SK-N-SH (cell line): ENCODE data around the gene TLR2. TPM values are rescaled to one million over a fixed set of nuclear protein-coding genes. Genes with fewer than 3 reads are reported as not detected.

ENCODE experiments used
- CTCF ChIA-PET: fragments of 300-600, 350-600 bp; formaldehyde crosslinking; extraction: SDS; loops from one replicate; lab custom pipeline; 2021; lab: Yijun Ruan, JAX
- POLR2A ChIA-PET: fragments of 350-600 bp; sonication (Branson Sonifier 250); formaldehyde crosslinking; extraction: SDS; loops from one replicate; lab custom pipeline; 2020; ENCODE audit warnings: antibody characterized with exemption, inconsistent platforms; lab: Yijun Ruan, JAX
- DNase-seq: peaks from one replicate; pipeline ENCODE4 v3.0.0; 2012
- H2AFZ ChIP-seq: fragments of 200-600 bp; sonication (generic); 2 replicates; pipeline ENCODE4 v1.8.1; 2016; ENCODE audit warnings: antibody characterized with exemption, mild to moderate bottlenecking, low read depth
- H3F3A ChIP-seq: fragments of 200-600 bp; sonication (generic); replicated peaks from 2 replicates; pipeline ENCODE3; 2016; ENCODE audit warnings: antibody characterized with exemption, mild to moderate bottlenecking; ENCODE audit not compliant: insufficient read depth
- H3K27ac ChIP-seq, 2 experiments: fragments of 200-500 bp in 1 of 2; fragments of 200-600 bp in 1 of 2; sonication (Bioruptor generic) in 1 of 2; sonication (generic), shearing (Covaris generic) in 1 of 2; 2 replicates each; pipeline versions ENCODE4 v1.5.1 to v1.6.1; 2014 to 2016; ENCODE audit warnings: low read depth in 2 of 2, inconsistent platforms in 1 of 2, low read length in 1 of 2, mild to moderate bottlenecking in 1 of 2, mixed read lengths in 1 of 2
- H3K27me3 ChIP-seq: fragments of 200-600 bp; sonication (generic), shearing (Covaris generic); 2 replicates; pipeline ENCODE4 v1.6.1; 2016; ENCODE audit warnings: mixed run types; ENCODE audit not compliant: insufficient read depth
- H3K36me3 ChIP-seq, 2 experiments: fragments of 200-500 bp in 1 of 2; fragments of 200-600 bp in 1 of 2; sonication (Bioruptor generic) in 1 of 2; sonication (generic) in 1 of 2; replicated peaks in 1 of 2; 2 replicates each; pipeline versions ENCODE3 to v1.5.1; 2014 to 2016; ENCODE audit warnings: low read length in 1 of 2, mild to moderate bottlenecking in 1 of 2; ENCODE audit not compliant: insufficient read depth in 2 of 2, control insufficient read depth in 1 of 2
- H3K4me1 ChIP-seq, 2 experiments: fragments of 200-500 bp in 1 of 2; fragments of 200-600 bp in 1 of 2; sonication (Bioruptor generic) in 1 of 2; sonication (generic), shearing (Covaris generic) in 1 of 2; 2 replicates each; pipeline versions ENCODE4 v1.5.1 to v1.6.1; 2014 to 2016; ENCODE audit warnings: low read depth in 1 of 2, low read length in 1 of 2, mixed run types in 1 of 2; ENCODE audit not compliant: insufficient read depth in 2 of 2, control insufficient read depth in 1 of 2
- H3K4me2 ChIP-seq: fragments of 200-600 bp; sonication (generic), shearing (Covaris generic); 2 replicates; pipeline ENCODE4 v1.6.1; 2017; ENCODE audit warnings: mixed run types
- H3K4me3 ChIP-seq, 2 experiments: fragments of 200-500 bp in 1 of 2; fragments of 200-600 bp in 1 of 2; sonication (Bioruptor generic) in 1 of 2; sonication (generic), shearing (Covaris generic) in 1 of 2; 2 replicates each; pipeline versions ENCODE4 v1.5.1 to v1.8.1; 2014 to 2016; ENCODE audit warnings: low read depth in 2 of 2, inconsistent platforms in 1 of 2, low read length in 1 of 2, mild to moderate bottlenecking in 1 of 2, mixed read lengths in 1 of 2, moderate library complexity in 1 of 2
- H3K79me2 ChIP-seq: fragments of 200-600 bp; sonication (generic); 2 replicates; pipeline ENCODE4 v1.8.1; 2017; ENCODE audit warnings: mild to moderate bottlenecking; ENCODE audit not compliant: insufficient read depth
- H3K9ac ChIP-seq: fragments of 200-600 bp; sonication (generic); 2 replicates; pipeline ENCODE4 v1.6.1; 2017; ENCODE audit warnings: mixed run types
- H3K9me2 ChIP-seq: fragments of 200-600 bp; sonication (generic); 2 replicates; pipeline ENCODE4 v1.6.1; 2017; ENCODE audit warnings: mixed run types
- H3K9me3 ChIP-seq: fragments of 200-600 bp; sonication (generic); 2 replicates; pipeline ENCODE4 v1.6.1; 2017; ENCODE audit warnings: mixed run types, mild to moderate bottlenecking, moderate library complexity
- H4K20me1 ChIP-seq: fragments of 200-600 bp; sonication (generic); 2 replicates; pipeline ENCODE4 v1.6.1; 2017; ENCODE audit warnings: mild to moderate bottlenecking, mixed run types; ENCODE audit not compliant: insufficient read depth
- CHD2 ChIP-seq: fragments of 150-350 bp; IDR thresholded peaks from 2 replicates; pipeline ENCODE4 v1.6.1; 2018; ENCODE audit warnings: low read length; ENCODE audit not compliant: partially characterized antibody
- ELF1 ChIP-seq: IDR thresholded peaks from 2 replicates; pipeline ENCODE4 v1.4.0; 2012
- EZH2phosphoT487 ChIP-seq: fragments of 200-600 bp; sonication (generic); IDR thresholded peaks from 2 replicates; pipeline ENCODE4 v1.6.1; 2017; ENCODE audit warnings: low read depth, mixed run types, mild to moderate bottlenecking, antibody characterized with exemption, moderate library complexity, borderline replicate concordance
- FOSL2 ChIP-seq: IDR thresholded peaks from 2 replicates; pipeline ENCODE4 v1.4.0; 2012; ENCODE audit warnings: low read depth, mild to moderate bottlenecking, moderate library complexity, borderline replicate concordance
- FOXJ3 ChIP-seq: sonication (generic); formaldehyde crosslinking; IDR thresholded peaks from 2 replicates; pipeline ENCODE4 v1.5.1; 2020; ENCODE audit warnings: mild to moderate bottlenecking, missing genetic modification reagents
- FOXM1 ChIP-seq: IDR thresholded peaks from 2 replicates; pipeline ENCODE4 v1.4.0; 2012; ENCODE audit warnings: low read depth, mild to moderate bottlenecking
- JUND ChIP-seq: IDR thresholded peaks from 2 replicates; pipeline ENCODE4 v1.4.0; 2012
- NFIC ChIP-seq: IDR thresholded peaks from 2 replicates; pipeline ENCODE4 v1.4.0; 2012; ENCODE audit warnings: borderline replicate concordance
- NRF1 ChIP-seq: IDR thresholded peaks from 2 replicates; pipeline ENCODE4 v1.6.1; 2012; ENCODE audit warnings: low read depth, mild to moderate bottlenecking, low read length
- POLR2AphosphoS5 ChIP-seq: IDR thresholded peaks from 2 replicates; pipeline ENCODE4 v1.6.1; 2012; ENCODE audit warnings: low read depth, low read length
- RAD21 ChIP-seq: IDR thresholded peaks from 2 replicates; pipeline ENCODE4 v1.6.1; 2012; ENCODE audit warnings: mild to moderate bottlenecking, low read length
- RXRA ChIP-seq: IDR thresholded peaks from 2 replicates; pipeline ENCODE4 v1.4.0; 2012; ENCODE audit warnings: low read depth, mild to moderate bottlenecking, borderline replicate concordance
- SIN3A ChIP-seq: IDR thresholded peaks from 2 replicates; pipeline ENCODE4 v1.6.1; 2012; ENCODE audit warnings: low read depth, mild to moderate bottlenecking, low read length, moderate library complexity, borderline replicate concordance
- TAF1 ChIP-seq: IDR thresholded peaks from 2 replicates; pipeline ENCODE4 v1.6.1; 2012; ENCODE audit warnings: low read depth, mild to moderate bottlenecking, low read length, moderate library complexity, borderline replicate concordance
- TCF12 ChIP-seq: IDR thresholded peaks from 2 replicates; pipeline ENCODE4 v1.4.0; 2012
- YY1 ChIP-seq: IDR thresholded peaks from 2 replicates; pipeline ENCODE4 v1.4.0; 2012; ENCODE audit warnings: low read depth, mild to moderate bottlenecking
- WGBS: methylation state at CpG from one replicate; pipeline ENCODE4 v1.1.6; 2017; ENCODE audit warnings: low lambda C conversion rate; 5-methylcytosine and 5-hydroxymethylcytosine counted together
- polyA plus RNA-seq, 3 experiments: library from polyadenylated mRNA; depleted of rRNA; stranded (reverse); fragments of >200 nt; gene quantifications; 2 replicates each; pipeline ENCODE4 v1.2.3, GENCODE V29; 2012
- TF ChIP-seq, protein P1 (sequence below): IDR thresholded peaks from 2 replicates; pipeline ENCODE4 v1.4.0; 2012; ENCODE audit warnings: low read depth, borderline replicate concordance
- TF ChIP-seq, protein P2 (sequence below): IDR thresholded peaks from 2 replicates; pipeline ENCODE4 v1.4.0; 2012; ENCODE audit warnings: low read depth, borderline replicate concordance
- TF ChIP-seq, protein P3 (sequence below): IDR thresholded peaks from 2 replicates; pipeline ENCODE4; 2012
- TF ChIP-seq, protein P4 (sequence below): IDR thresholded peaks from 2 replicates; pipeline ENCODE4 v1.6.1; 2012; ENCODE audit warnings: mild to moderate bottlenecking, low read depth, low read length, moderate library complexity
- TF ChIP-seq, protein P5 (sequence below): IDR thresholded peaks from 2 replicates; pipeline ENCODE4 v1.4.0; 2012; ENCODE audit warnings: low read depth

TLR2 gene
- polyA plus RNA-seq, 1 of the 3 experiments (the other 2 are of a cell fraction): 0.18 TPM

DNA sequence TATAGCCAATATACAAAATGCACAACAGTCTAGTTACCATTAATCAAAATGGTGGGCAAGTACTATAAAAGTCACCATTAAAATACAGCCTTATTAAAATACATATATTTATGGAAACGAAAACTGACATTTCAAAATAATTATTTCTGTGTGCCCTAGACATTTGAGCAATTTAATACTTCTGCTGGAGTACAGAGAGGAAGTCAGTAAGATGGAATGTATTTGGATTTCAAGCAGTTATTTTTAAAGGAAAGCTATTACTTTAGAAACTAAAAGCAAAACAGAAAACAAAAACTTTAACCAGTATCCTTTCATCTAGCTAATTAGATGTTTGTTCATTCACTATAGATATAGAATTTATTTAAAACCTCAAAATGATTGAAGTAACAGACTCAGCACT is 37.8 kb upstream of the TLR2 start:
- Histone ChIP-seq H3K79me2 (no peaks in the 10 kb centered on the region), H3F3A (no peaks in the 10 kb centered on the region), H2AFZ (no peak overlapping the region), H3K9me2 (no peaks in the 10 kb centered on the region), H3K27ac (no peak overlapping the region), H3K4me3 (no peak overlapping the region), H3K9ac (no peak overlapping the region), H3K4me1 (no peaks in the 10 kb centered on the region; a peak in 2 of 4 replicates), H3K9me3 (no peaks in the 10 kb centered on the region), H3K4me2 (no peak overlapping the region), H3K27me3 (no peaks in the 10 kb centered on the region), H4K20me1 (no peaks in the 10 kb centered on the region), H3K36me3 (no peaks in the 10 kb centered on the region)
- CTCF ChIA-PET: no interaction called here
- DNase-seq: no peak
- WGBS: 61% methylated on average over 1 of the region's 1 CpG
- TF ChIP-seq RAD21 (no peak), NFIC (no peak), RXRA (no peak), EZH2phosphoT487 (no peak), CHD2 (no peak), YY1 (no peak), FOXM1 (no peak), POLR2AphosphoS5 (no peak), TAF1 (no peak), ELF1 (no peak)
- TF ChIP-seq, protein P1, sequence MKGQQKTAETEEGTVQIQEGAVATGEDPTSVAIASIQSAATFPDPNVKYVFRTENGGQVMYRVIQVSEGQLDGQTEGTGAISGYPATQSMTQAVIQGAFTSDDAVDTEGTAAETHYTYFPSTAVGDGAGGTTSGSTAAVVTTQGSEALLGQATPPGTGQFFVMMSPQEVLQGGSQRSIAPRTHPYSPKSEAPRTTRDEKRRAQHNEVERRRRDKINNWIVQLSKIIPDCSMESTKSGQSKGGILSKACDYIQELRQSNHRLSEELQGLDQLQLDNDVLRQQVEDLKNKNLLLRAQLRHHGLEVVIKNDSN: no peak
- TF ChIP-seq, protein P2, sequence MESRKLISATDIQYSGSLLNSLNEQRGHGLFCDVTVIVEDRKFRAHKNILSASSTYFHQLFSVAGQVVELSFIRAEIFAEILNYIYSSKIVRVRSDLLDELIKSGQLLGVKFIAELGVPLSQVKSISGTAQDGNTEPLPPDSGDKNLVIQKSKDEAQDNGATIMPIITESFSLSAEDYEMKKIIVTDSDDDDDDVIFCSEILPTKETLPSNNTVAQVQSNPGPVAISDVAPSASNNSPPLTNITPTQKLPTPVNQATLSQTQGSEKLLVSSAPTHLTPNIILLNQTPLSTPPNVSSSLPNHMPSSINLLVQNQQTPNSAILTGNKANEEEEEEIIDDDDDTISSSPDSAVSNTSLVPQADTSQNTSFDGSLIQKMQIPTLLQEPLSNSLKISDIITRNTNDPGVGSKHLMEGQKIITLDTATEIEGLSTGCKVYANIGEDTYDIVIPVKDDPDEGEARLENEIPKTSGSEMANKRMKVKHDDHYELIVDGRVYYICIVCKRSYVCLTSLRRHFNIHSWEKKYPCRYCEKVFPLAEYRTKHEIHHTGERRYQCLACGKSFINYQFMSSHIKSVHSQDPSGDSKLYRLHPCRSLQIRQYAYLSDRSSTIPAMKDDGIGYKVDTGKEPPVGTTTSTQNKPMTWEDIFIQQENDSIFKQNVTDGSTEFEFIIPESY: no peak
- POLR2A ChIA-PET: no interaction called here

DNA sequence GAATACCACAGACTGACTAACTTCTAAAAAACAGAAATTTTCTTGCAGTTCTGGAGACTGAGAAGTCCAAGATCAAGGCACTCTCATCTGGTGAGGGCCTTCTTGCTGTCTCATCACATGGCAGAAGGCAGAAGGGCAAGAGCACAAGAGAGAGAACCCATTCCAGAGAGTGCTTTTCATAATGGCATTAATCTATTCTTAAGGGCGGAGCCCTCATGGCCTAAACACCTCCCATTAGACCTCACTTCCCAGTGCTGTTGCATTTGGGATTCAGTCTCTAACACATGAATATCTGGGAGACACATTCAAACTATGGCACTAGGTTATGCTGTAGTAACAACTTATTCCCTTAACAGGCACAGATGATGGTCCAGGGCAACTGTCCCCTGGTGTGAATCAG is 37.1 kb upstream of the TLR2 start:
- H3K4me1 ChIP-seq: no peaks in the 10 kb centered on the region; a peak in 2 of 4 replicates
- no peak overlapping the region for H3K4me2 ChIP-seq
- ChIA-PET POLR2A (no interaction called here), CTCF (interaction anchor here (2.5 kb wide), 1 partner anchor 102 kb away, joined by 20 read pairs; no protein-coding TSS in a partner anchor)
- no peaks in the 10 kb centered on the region for H3K27me3 ChIP-seq
- no peak overlapping the region for H3K27ac ChIP-seq
- no peak for DNase-seq
- H3K9me3 ChIP-seq: no peaks in the 10 kb centered on the region
- no peak overlapping the region for H3K9ac ChIP-seq
- 100% methylated on average over 1 of the region's 1 CpG for WGBS
- H4K20me1 ChIP-seq: no peaks in the 10 kb centered on the region
- TF ChIP-seq RAD21 (no peak), NRF1 (no peak), TCF12 (no peak), RXRA (no peak), FOSL2 (no peak), YY1 (no peak), FOXJ3 (CRISPR knock-in tag) (no peak), JUND (no peak), SIN3A (no peak)
- TF ChIP-seq, protein P3, sequence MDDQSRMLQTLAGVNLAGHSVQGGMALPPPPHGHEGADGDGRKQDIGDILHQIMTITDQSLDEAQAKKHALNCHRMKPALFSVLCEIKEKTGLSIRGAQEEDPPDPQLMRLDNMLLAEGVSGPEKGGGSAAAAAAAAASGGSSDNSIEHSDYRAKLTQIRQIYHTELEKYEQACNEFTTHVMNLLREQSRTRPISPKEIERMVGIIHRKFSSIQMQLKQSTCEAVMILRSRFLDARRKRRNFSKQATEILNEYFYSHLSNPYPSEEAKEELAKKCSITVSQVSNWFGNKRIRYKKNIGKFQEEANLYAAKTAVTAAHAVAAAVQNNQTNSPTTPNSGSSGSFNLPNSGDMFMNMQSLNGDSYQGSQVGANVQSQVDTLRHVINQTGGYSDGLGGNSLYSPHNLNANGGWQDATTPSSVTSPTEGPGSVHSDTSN: no peak
- TF ChIP-seq, protein P4, sequence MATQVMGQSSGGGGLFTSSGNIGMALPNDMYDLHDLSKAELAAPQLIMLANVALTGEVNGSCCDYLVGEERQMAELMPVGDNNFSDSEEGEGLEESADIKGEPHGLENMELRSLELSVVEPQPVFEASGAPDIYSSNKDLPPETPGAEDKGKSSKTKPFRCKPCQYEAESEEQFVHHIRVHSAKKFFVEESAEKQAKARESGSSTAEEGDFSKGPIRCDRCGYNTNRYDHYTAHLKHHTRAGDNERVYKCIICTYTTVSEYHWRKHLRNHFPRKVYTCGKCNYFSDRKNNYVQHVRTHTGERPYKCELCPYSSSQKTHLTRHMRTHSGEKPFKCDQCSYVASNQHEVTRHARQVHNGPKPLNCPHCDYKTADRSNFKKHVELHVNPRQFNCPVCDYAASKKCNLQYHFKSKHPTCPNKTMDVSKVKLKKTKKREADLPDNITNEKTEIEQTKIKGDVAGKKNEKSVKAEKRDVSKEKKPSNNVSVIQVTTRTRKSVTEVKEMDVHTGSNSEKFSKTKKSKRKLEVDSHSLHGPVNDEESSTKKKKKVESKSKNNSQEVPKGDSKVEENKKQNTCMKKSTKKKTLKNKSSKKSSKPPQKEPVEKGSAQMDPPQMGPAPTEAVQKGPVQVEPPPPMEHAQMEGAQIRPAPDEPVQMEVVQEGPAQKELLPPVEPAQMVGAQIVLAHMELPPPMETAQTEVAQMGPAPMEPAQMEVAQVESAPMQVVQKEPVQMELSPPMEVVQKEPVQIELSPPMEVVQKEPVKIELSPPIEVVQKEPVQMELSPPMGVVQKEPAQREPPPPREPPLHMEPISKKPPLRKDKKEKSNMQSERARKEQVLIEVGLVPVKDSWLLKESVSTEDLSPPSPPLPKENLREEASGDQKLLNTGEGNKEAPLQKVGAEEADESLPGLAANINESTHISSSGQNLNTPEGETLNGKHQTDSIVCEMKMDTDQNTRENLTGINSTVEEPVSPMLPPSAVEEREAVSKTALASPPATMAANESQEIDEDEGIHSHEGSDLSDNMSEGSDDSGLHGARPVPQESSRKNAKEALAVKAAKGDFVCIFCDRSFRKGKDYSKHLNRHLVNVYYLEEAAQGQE: no peak
- TF ChIP-seq, protein P1: no peak
- TF ChIP-seq, protein P5, sequence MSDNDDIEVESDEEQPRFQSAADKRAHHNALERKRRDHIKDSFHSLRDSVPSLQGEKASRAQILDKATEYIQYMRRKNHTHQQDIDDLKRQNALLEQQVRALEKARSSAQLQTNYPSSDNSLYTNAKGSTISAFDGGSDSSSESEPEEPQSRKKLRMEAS: no peak
- TF ChIP-seq, all 33 proteins: peak for 0
- H3K4me3 ChIP-seq: no peak overlapping the region
- H3F3A ChIP-seq: no peaks in the 10 kb centered on the region
- no peak overlapping the region for H2AFZ ChIP-seq
- H3K9me2 ChIP-seq: no peaks in the 10 kb centered on the region
- no peaks in the 10 kb centered on the region for H3K36me3 ChIP-seq
- H3K79me2 ChIP-seq: no peaks in the 10 kb centered on the region
